Measurements from ENCODE around the gene FADS2. TPM values are rescaled to one million over a fixed set of nuclear protein-coding genes. Genes with fewer than 3 reads are reported as not detected.
"Not testable (repeated sequence)": the region's sequence is repeated elsewhere in the genome, so short reads cannot be mapped to it uniquely, and the experiment has no call there.

The FADS2 gene
- total RNA-seq, 1 donor from 2014 or later: 35.7 TPM

GRCh38 chr11:61873588-61874376 is 45.7 kb downstream of the FADS2 start:
- intact Hi-C loops (cut with DNase I): loop anchor here (2.0 kb wide), 1 partner anchor 15 kb away; no protein-coding TSS in a partner anchor
- ATAC-seq (peak; percentile 26), DNase-seq (ENCODE audit: missing footprints) (no peak)

GRCh38 chr11:61874377-61874809 is 46.3 kb downstream of the FADS2 start:
- peak; percentile 81 for DNase-seq (ENCODE audit: missing footprints)
- intact Hi-C loops (cut with DNase I): loop anchor here (2.0 kb wide), 1 partner anchor 14 kb away; no protein-coding TSS in a partner anchor
- peak; percentile 66 for ATAC-seq

- ATAC-seq: no peak
- intact Hi-C loops (cut with DNase I): loop anchor here (2.0 kb wide), 1 partner anchor 14 kb away; no protein-coding TSS in a partner anchor
- no peak for DNase-seq (ENCODE audit: missing footprints)
Observed at GRCh38 chr11:61874853-61875252, 46.8 kb downstream of the FADS2 start.

GRCh38 chr11:61875698-61876097 is 47.6 kb downstream of the FADS2 start:
- ATAC-seq (no peak), DNase-seq (ENCODE audit: missing footprints) (no peak)
- intact Hi-C loops (cut with DNase I): loop anchor here (2.0 kb wide), 1 partner anchor 13 kb away; no protein-coding TSS in a partner anchor

- intact Hi-C loops (cut with DNase I): no loop called here
- ATAC-seq: no peak
- peak; percentile 72 for DNase-seq (ENCODE audit: missing footprints)
Observed at GRCh38 chr11:61879152-61879551, 51.1 kb downstream of the FADS2 start.

- DNase-seq (ENCODE audit: missing footprints) (no peak), ATAC-seq (no peak)
- intact Hi-C loops (cut with DNase I): no loop called here
Observed at GRCh38 chr11:61880031-61880430, 51.9 kb downstream of the FADS2 start.

- no peak for ATAC-seq
- intact Hi-C loops (cut with DNase I): no loop called here
- no peak for DNase-seq (ENCODE audit: missing footprints)
Observed at GRCh38 chr11:61880454-61880853, 52.4 kb downstream of the FADS2 start.

- peak; percentile 23 for ATAC-seq
- intact Hi-C loops (cut with DNase I): no loop called here
- DNase-seq (ENCODE audit: missing footprints): no peak
Observed at GRCh38 chr11:61881397-61881796, 53.3 kb downstream of the FADS2 start.

GRCh38 chr11:61882267-61882666 is 54.2 kb downstream of the FADS2 start:
- intact Hi-C loops (cut with DNase I); ATAC-seq; DNase-seq (ENCODE audit: missing footprints): not testable (repeated sequence)

- no peak for ATAC-seq
- intact Hi-C loops (cut with DNase I): no loop called here
- no peak for DNase-seq (ENCODE audit: missing footprints)
Observed at GRCh38 chr11:61882879-61883278, 54.8 kb downstream of the FADS2 start.

GRCh38 chr11:61883327-61883726 is 55.2 kb downstream of the FADS2 start:
- ATAC-seq: no peak
- DNase-seq (ENCODE audit: missing footprints): no peak
- intact Hi-C loops (cut with DNase I): no loop called here

GRCh38 chr11:61883947-61884346 is 55.8 kb downstream of the FADS2 start:
- DNase-seq (ENCODE audit: missing footprints): no peak
- ATAC-seq: no peak
- intact Hi-C loops (cut with DNase I): no loop called here

GRCh38 chr11:61885166-61885778 is 57.2 kb downstream of the FADS2 start:
- ATAC-seq (no peak), DNase-seq (ENCODE audit: missing footprints) (no peak)
- intact Hi-C loops (cut with DNase I): no loop called here

GRCh38 chr11:61885784-61886580 is 57.9 kb downstream of the FADS2 start:
- ATAC-seq (no peak), DNase-seq (ENCODE audit: missing footprints) (no peak)
- intact Hi-C loops (cut with DNase I): no loop called here

GRCh38 chr11:61886643-61887042 is 58.5 kb downstream of the FADS2 start:
- DNase-seq (ENCODE audit: missing footprints) (no peak), ATAC-seq (no peak)
- intact Hi-C loops (cut with DNase I): no loop called here

- peak; percentile 90 for DNase-seq (ENCODE audit: missing footprints)
- peak; percentile 74 for ATAC-seq
- intact Hi-C loops (cut with DNase I): loop anchor here (2.0 kb wide), 1 partner anchor 13 kb away; no protein-coding TSS in a partner anchor
Observed at GRCh38 chr11:61887839-61888494, 59.9 kb downstream of the FADS2 start.

GRCh38 chr11:61888590-61888989 is 60.5 kb downstream of the FADS2 start:
- DNase-seq (ENCODE audit: missing footprints) (no peak), ATAC-seq (no peak)
- intact Hi-C loops (cut with DNase I): loop anchor here (2.0 kb wide), 1 partner anchor 14 kb away; no protein-coding TSS in a partner anchor

- intact Hi-C loops (cut with DNase I): loop anchor here (2.0 to 5.0 kb wide), 2 partner anchors 15 to 73 kb away; partner anchors contain the start of gene FADS1
- ATAC-seq (no peak), DNase-seq (ENCODE audit: missing footprints) (no peak)
Observed at GRCh38 chr11:61889831-61890230, 61.7 kb downstream of the FADS2 start.

All from Right ventricle myocardium inferior (tissue), 1 donor.